GM12891 (cell line): ENCODE measurements around the gene MAP2K2.

Source experiments
- PAX5 ChIP-seq: IDR thresholded peaks from 2 replicates; pipeline ENCODE4 v1.6.1; 2011; ENCODE audit warnings: low read length, moderate library complexity, mild to moderate bottlenecking; ENCODE audit not compliant: insufficient read depth, severe bottlenecking
- POLR2A ChIP-seq: IDR thresholded peaks from 2 replicates; pipeline ENCODE4 v1.6.1; 2011; ENCODE audit warnings: low read depth, low read length, control low read depth
- POLR2AphosphoS5 ChIP-seq: IDR thresholded peaks from 2 replicates; pipeline ENCODE4 v1.6.1; 2011; ENCODE audit warnings: low read depth, low read length, control low read depth
- POU2F2 ChIP-seq: IDR thresholded peaks from 2 replicates; pipeline ENCODE4 v1.6.1; 2011; ENCODE audit warnings: low read depth, mild to moderate bottlenecking, control low read depth, low read length, moderate library complexity
- SPI1 ChIP-seq: IDR thresholded peaks from 2 replicates; pipeline ENCODE4 v1.6.1; 2011; ENCODE audit warnings: low read depth, low read length, control low read depth
- TAF1 ChIP-seq: IDR thresholded peaks from 2 replicates; pipeline ENCODE4 v1.6.1; 2011; ENCODE audit warnings: low read depth, low read length, control low read depth

GRCh38 chr19:4120559-4121272 lies 3.2 kb downstream of the MAP2K2 start:
- TF ChIP-seq POLR2A (no peak), TAF1 (no peak), PAX5 (no peak), POLR2AphosphoS5 (no peak), POU2F2 (no peak), SPI1 (no peak)
